Choroid plexus epithelial cell (primary cell): ENCODE results near the gene GPR42.
A peak's percentile ranks its signal among the peaks of the same experiment; 100 is the strongest.
"Not testable (repeated sequence)": the region's sequence is repeated elsewhere in the genome, so short reads cannot be mapped to it uniquely, and the experiment has no call there.

Experiments used
- DNase-seq: peaks from one replicate; pipeline ENCODE4 v3.0.0-alpha.2; 2010; ENCODE audit warnings: low read depth
- H3K4me3 ChIP-seq: 2 replicates; pipeline ENCODE4 v1.5.1; 2011; ENCODE audit warnings: low read depth, mild to moderate bottlenecking, control low read depth, low read length, moderate library complexity
- TF ChIP-seq, protein P1 (sequence below): conservative IDR thresholded peaks from 2 replicates; pipeline ENCODE4 v1.5.1; 2011; ENCODE audit warnings: low read depth, mild to moderate bottlenecking, control low read depth, inconsistent platforms, low read length, moderate library complexity

GPR42 gene

DNA sequence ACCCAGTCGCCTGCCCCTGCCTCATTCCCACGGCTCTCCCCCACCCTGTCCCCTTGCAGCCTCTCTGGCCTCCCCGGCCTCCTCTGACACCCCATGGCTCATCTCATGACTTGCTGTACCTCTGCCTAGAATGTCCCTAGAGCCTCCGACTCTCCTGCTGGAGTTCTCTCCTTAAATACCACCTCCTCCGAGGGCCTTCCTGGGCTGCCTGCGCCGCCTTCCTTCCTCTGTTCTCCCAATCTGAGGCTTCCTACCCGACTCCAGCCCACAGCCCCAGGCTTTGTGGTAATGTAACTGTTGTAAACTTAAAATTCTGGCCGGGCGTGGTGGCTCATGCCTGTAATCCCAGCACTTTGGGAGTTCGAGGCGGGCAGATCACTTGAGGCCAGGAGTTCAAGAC is 27.7 kb downstream of the GPR42 start:
- TF ChIP-seq, protein P1, sequence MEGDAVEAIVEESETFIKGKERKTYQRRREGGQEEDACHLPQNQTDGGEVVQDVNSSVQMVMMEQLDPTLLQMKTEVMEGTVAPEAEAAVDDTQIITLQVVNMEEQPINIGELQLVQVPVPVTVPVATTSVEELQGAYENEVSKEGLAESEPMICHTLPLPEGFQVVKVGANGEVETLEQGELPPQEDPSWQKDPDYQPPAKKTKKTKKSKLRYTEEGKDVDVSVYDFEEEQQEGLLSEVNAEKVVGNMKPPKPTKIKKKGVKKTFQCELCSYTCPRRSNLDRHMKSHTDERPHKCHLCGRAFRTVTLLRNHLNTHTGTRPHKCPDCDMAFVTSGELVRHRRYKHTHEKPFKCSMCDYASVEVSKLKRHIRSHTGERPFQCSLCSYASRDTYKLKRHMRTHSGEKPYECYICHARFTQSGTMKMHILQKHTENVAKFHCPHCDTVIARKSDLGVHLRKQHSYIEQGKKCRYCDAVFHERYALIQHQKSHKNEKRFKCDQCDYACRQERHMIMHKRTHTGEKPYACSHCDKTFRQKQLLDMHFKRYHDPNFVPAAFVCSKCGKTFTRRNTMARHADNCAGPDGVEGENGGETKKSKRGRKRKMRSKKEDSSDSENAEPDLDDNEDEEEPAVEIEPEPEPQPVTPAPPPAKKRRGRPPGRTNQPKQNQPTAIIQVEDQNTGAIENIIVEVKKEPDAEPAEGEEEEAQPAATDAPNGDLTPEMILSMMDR = no peak
- H3K4me3 ChIP-seq = no peak overlapping the region
- no peak for DNase-seq

DNA sequence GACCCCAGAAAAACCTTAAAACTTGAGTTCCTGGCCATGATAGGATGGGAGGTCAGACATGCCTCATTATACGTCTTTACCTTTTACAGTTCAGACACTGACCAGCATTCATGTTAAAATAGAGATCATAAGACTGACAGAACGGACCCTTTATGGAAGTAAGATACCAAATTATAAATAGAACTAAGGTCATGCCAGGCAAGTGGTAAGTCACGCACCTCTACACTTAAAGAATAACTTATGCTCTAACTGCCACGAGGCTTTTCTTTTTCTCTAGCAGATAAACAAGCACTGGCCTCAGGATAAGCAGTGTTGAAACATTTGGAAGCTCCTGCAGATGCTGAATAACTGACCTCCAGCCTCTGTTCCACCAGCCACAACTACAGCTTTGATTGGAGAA is 28.4 kb downstream of the GPR42 start:
- H3K4me3 ChIP-seq = no peak overlapping the region
- TF ChIP-seq, protein P1 = no peak
- DNase-seq = peak; percentile 3

DNA sequence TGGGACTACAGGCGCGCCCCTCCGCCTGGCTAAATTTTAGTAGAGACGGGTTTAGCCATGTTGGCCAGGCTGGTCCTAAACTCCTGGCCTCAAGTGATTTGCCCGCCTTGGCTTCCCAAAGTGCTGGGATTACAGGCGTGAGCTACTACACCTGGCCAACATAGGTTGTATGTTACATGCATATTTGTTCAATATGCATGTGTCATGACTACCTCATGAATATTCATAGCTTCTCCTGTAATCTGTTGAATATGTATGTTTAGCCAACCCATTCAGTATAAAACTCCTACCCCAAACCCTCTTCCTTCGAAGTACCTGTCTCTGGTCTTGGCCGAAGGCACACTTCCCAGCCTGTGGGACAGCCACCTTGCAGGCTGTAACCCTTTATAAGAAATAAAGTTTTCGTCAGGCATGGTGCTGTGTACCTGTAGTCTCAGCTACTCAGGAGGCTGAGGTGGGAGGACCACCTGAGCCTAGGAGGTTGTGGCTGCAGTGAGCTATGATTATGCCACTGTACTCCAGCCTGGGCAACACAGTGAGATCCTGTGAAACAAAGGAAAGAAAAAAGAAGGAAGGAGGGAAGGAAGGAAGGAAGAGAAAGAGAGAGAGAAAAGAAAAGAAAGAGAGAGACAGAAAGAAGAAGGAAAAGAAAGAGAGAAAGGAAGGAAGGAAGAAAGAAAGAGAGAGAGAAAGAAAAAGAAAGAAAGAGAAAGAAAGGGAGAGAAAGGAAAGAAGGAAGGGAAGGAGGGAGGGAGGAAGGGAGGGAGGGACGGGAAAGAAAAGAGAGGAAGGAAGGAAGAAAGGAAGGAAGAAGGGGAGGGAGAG is 29.3 kb downstream of the GPR42 start:
- TF ChIP-seq, protein P1 = no peak
- no peak overlapping the region for H3K4me3 ChIP-seq
- no peak for DNase-seq

DNA sequence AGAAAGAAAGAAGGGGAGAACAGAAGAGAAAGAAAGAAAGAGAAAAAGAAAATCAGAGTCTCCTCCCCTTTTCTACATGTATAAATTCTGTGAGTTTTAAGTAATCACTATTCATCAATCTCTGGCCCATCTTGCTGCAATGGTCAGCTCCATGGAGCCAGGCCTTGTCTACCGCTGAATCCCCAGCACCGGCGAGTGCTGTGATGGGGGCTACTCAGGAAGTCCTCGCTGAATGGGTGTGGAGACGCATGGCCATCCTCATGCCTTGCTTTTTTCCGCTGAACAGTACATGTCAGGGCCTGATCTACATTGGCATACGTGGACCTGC is 29.9 kb downstream of the GPR42 start:
- TF ChIP-seq, protein P1 = no peak
- no peak overlapping the region for H3K4me3 ChIP-seq
- no peak for DNase-seq

DNA sequence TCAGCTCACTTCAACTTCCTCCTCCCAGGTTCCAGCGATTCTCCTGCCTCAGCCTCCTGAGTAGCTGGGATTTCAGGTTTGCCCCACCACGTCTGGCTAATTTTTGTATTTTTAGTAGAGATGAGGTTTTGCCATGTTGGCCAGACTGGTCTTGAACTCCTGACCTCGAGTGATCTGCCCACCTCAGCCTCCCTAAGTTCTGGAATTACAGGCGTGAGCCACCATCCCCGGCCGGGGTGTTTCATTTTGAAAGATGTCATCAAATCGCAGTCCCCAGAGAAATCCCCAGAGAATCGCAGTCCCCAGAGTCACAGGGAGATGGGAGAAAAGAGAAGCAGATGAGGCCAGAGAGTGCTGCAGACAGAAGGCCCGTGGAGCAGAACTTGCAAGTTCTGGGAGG is 30.5 kb downstream of the GPR42 start:
- not testable (repeated sequence) for DNase-seq, H3K4me3 ChIP-seq

DNA sequence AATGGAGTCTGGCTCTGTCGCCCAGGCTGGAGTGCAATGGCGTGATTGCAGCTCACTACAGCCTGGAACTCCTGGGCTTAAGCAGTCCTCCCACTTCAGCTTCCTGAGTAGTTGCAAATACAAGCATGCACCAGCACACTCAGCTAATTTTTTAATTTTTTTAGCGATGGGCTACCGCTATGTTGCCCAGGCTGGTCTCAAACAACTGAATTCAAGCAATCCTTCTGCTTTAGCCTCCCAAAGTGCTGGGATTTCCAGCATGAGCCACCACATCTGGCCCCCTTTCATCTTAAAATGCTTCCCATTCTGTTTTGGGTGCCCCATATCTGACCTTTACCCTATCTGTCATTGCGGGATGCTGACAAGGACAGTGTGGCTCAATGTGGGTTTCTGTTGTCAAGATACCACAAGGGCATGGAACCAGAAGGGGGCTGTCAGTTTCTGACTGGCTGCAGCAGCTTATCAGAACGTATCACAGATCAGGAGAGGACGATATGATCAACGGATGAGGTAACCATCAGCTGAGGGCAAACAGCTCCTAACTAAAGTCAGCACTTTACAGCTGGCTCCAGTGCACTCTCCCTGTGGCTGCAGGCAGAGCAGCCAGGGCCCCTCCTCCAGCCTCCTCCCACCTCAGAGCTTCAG is 32.4 kb downstream of the GPR42 start:
- TF ChIP-seq, protein P1 = no peak
- H3K4me3 ChIP-seq = no peak overlapping the region
- DNase-seq = no peak

DNA sequence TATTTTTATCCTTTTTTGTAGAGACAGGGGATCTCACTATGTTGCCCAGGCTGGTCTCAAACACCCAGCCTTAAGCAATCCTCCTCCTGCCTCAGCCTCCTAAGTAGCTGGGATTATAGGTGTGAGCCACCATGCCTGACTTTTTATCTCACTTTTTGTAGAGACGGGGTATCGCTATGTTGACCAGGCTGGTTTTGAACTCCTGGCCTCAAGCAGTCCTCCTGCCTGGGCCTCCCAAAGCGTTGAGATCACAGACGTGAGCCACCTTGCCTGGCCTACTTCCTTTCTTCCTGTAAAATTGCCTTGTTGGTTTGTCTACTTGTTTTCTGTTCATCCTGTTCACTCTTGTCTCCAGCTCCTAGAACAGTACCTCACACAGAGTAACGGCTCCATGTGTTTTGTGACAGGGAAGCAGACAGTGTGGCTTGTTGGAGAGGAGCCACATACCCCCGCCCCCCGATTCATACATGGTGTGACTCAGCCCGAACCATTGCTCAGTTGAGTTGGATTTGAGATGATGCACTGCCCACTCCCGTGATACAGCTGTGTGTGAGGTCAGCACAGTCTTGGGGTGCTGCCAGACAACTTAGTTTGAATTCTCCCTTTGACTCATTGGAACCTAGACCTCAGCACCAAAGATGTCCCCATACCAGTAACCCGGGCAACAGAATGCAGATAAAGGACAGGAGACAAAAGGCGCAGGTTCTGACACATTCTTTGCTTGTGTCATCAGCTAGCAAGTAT is 34.2 kb downstream of the GPR42 start:
- TF ChIP-seq, protein P1 = no peak
- no peak overlapping the region for H3K4me3 ChIP-seq
- DNase-seq = peak; percentile 89
